PC-9 (cell line): ENCODE data around the gene RAC3. TPM values are rescaled to one million over a fixed set of nuclear protein-coding genes. Genes with fewer than 3 reads are reported as not detected.

Experiments used
- BruUV-seq: library from RNA; stranded (reverse); fragments of 400-500 nt; replicated peaks from 2 replicates; lab custom pipeline; 2021; lab: Mats Ljungman, UMichigan
- CTCF ChIA-PET: fragments of 300-600 bp; sonication (Branson Sonifier 250); formaldehyde crosslinking; loops from one replicate; lab custom pipeline; 2022; ENCODE audit warnings: antibody characterized with exemption; lab: Charles Lee
- POLR2A ChIA-PET: fragments of 300-600 bp; sonication (Branson Sonifier 250); formaldehyde crosslinking; loops from one replicate; lab custom pipeline; 2022; ENCODE audit warnings: antibody characterized with exemption; ENCODE audit not compliant: unreplicated experiment; lab: Charles Lee
- DNase-seq, 2 experiments: peaks; one replicate each; pipeline versions ENCODE4 v3.0.0 to v3.0.0-alpha.2; 2015 to 2022; ENCODE audit warnings: mixed read lengths in 1 of 2
- H2AFZ ChIP-seq: fragments of 200-600 bp; sonication (generic); 2 replicates; pipeline ENCODE4 v1.8.1; 2017; ENCODE audit warnings: antibody characterized with exemption
- H3F3A ChIP-seq: fragments of 200-600 bp; sonication (generic); 2 replicates; pipeline ENCODE4 v1.8.1; 2017; ENCODE audit warnings: antibody characterized with exemption, mild to moderate bottlenecking, low read depth; ENCODE audit not compliant: insufficient read depth
- H3K27ac ChIP-seq: fragments of 200-600 bp; sonication (generic); 2 replicates; pipeline ENCODE4 v1.6.1; 2016; ENCODE audit warnings: mixed run types
- H3K27me3 ChIP-seq: fragments of 200-600 bp; sonication (generic); 2 replicates; pipeline ENCODE4 v1.6.1; 2016; ENCODE audit warnings: low read depth, mixed run types; ENCODE audit not compliant: insufficient read depth
- H3K36me3 ChIP-seq: fragments of 200-600 bp; sonication (generic); 2 replicates; pipeline ENCODE4 v1.6.1; 2016; ENCODE audit warnings: low read depth, mixed run types
- H3K4me1 ChIP-seq: fragments of 200-600 bp; sonication (generic); replicated peaks from 2 replicates; pipeline ENCODE4 v1.6.1; 2016; ENCODE audit warnings: mixed run types; ENCODE audit not compliant: insufficient read depth
- H3K4me2 ChIP-seq: fragments of 200-600 bp; sonication (generic); 2 replicates; pipeline ENCODE4 v1.6.1; 2017; ENCODE audit warnings: mixed run types
- H3K4me3 ChIP-seq: fragments of 200-600 bp; sonication (generic); 2 replicates; pipeline ENCODE4 v1.6.1; 2016; ENCODE audit warnings: mixed run types
- H3K79me2 ChIP-seq: fragments of 200-600 bp; sonication (generic); 2 replicates; pipeline ENCODE4 v1.6.1; 2017; ENCODE audit warnings: low read depth, mixed run types
- H3K9me2 ChIP-seq: fragments of 200-600 bp; sonication (generic); 2 replicates; pipeline ENCODE4 v1.8.1; 2017; ENCODE audit warnings: mild to moderate bottlenecking; ENCODE audit not compliant: insufficient read depth
- H3K9me3 ChIP-seq: fragments of 200-600 bp; sonication (generic); 2 replicates; pipeline ENCODE4 v1.8.1; 2016; ENCODE audit warnings: low read depth; ENCODE audit not compliant: insufficient read depth
- H4K20me1 ChIP-seq: fragments of 200-600 bp; sonication (generic); 2 replicates; pipeline ENCODE4 v1.8.1; 2017; ENCODE audit not compliant: insufficient read depth
- CTCF ChIP-seq: fragments of 200-600 bp; sonication (generic); conservative IDR thresholded peaks from 2 replicates; pipeline ENCODE4 v1.6.1; 2017; ENCODE audit warnings: mixed run types, antibody characterized with exemption, mild to moderate bottlenecking, moderate library complexity
- EZH2 ChIP-seq: fragments of 200-600 bp; sonication (generic); IDR thresholded peaks from 2 replicates; pipeline ENCODE4 v1.8.0; 2017; ENCODE audit warnings: antibody characterized with exemption, low read depth
- intact Hi-C: fragments of 100-400 bp; cut with micrococcal nuclease; formaldehyde crosslinking; loops from one replicate; pipeline ENCODE4 v1.10.0; 2022; ENCODE audit not compliant: unreplicated experiment
- total RNA-seq: library from RNA; stranded (reverse); gene quantifications from 2 replicates; pipeline ENCODE4 v1.2.3, GENCODE V29; 2021

The RAC3 gene
- total RNA-seq, 1 experiment from 2014 or later, result 32.3 TPM

GRCh38 chr17:82051776-82052637 is 20.5 kb downstream of the RAC3 start, which contains the start of the genes GPS1 and RFNG:
GPS1 (plus strand) TSS chr17:82051898; CDS start chr17:82051932, 34 bp downstream.
RFNG (minus strand) TSS chr17:82051811; CDS start chr17:82051766, 45 bp downstream.
- DNase-seq, result peak; percentile 46 to 80
- Histone ChIP-seq H3K4me3 (peak within 1 kb of the TSS; percentile 76), H3K9me3 (no peaks in the 10 kb centered on the region), H3K27me3 (no peaks in the 10 kb centered on the region), H3K4me1 (no peaks in the 10 kb centered on the region), H3K36me3 (no peaks in the 10 kb centered on the region), H3F3A (no peaks in the 10 kb centered on the region), H3K79me2 (peaks cover 13% of the 10 kb centered on the region), H3K27ac (no peak within 1 kb of the TSS), H3K4me2 (peak within 1 kb of the TSS; percentile 88), H2AFZ (no peak within 1 kb of the TSS), H3K9me2 (no peaks in the 10 kb centered on the region), H4K20me1 (no peaks in the 10 kb centered on the region)
- CTCF ChIA-PET, result interaction anchor here (0.7 kb wide), 1 partner anchor 30 kb away, joined by 3 read pairs; the partner anchor contains the start of gene CENPX
- POLR2A ChIA-PET, result no interaction called here
- intact Hi-C loops, result no loop called here
- TF ChIP-seq EZH2 (no peak), CTCF (no peak)
- TSS peak; percentile 45 for BruUV-seq

DNA sequence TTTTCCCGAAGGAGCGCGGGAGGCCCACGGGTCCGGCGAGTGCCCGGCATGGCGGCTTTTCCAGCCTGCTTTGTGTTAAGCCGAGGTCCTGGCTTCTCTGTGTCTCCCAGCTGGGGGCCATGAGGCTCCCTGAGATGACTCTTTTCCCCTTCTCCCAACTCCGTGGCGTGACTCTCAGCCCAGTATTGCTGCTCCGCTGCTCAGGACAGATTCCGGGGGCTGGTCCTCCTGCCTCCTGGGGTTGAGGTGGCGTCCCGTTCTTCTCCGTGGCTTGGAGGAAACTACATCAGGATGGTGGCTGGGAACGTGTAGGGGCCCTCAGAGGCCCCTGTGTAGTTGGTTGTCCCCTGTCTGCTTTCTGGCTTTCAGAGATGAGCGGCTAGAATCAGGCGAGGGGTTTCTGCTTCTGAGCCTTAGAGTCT is 21.2 kb downstream of the RAC3 start:
- Histone ChIP-seq H2AFZ (no peak overlapping the region), H3F3A (no peaks in the 10 kb centered on the region), H3K79me2 (peaks cover 13% of the 10 kb centered on the region), H3K9me3 (no peaks in the 10 kb centered on the region), H3K9me2 (no peaks in the 10 kb centered on the region), H3K27ac (no peak overlapping the region), H4K20me1 (no peaks in the 10 kb centered on the region), H3K27me3 (no peaks in the 10 kb centered on the region), H3K4me2 (peak overlapping the region; percentile 88), H3K36me3 (no peaks in the 10 kb centered on the region), H3K4me1 (no peaks in the 10 kb centered on the region), H3K4me3 (peak overlapping the region; percentile 76)
- no TSS peak for BruUV-seq
- CTCF ChIA-PET, result no interaction called here
- intact Hi-C loops, result no loop called here
- TF ChIP-seq CTCF (no peak), EZH2 (no peak)
- no peak for DNase-seq
- POLR2A ChIA-PET, result no interaction called here

GRCh38 chr17:82053130-82053529 is 21.7 kb downstream of the RAC3 start:
- Histone ChIP-seq H4K20me1 (no peaks in the 10 kb centered on the region), H3F3A (no peaks in the 10 kb centered on the region), H3K9me2 (no peaks in the 10 kb centered on the region), H3K36me3 (no peaks in the 10 kb centered on the region), H3K79me2 (peaks cover 13% of the 10 kb centered on the region), H3K9me3 (no peaks in the 10 kb centered on the region), H2AFZ (no peak overlapping the region), H3K27ac (no peak overlapping the region), H3K27me3 (no peaks in the 10 kb centered on the region), H3K4me2 (peak overlapping the region; percentile 88), H3K4me1 (no peaks in the 10 kb centered on the region), H3K4me3 (peak overlapping the region; percentile 76; the same call in 1 of the 2 replicates)
- TF ChIP-seq CTCF (no peak), EZH2 (no peak)
- DNase-seq, result no peak
- POLR2A ChIA-PET, result no interaction called here
- intact Hi-C loops, result no loop called here
- CTCF ChIA-PET, result no interaction called here
- BruUV-seq, result no TSS peak
